Measurements from ENCODE around the gene CCDC93.

Gene CCDC93

DNA sequence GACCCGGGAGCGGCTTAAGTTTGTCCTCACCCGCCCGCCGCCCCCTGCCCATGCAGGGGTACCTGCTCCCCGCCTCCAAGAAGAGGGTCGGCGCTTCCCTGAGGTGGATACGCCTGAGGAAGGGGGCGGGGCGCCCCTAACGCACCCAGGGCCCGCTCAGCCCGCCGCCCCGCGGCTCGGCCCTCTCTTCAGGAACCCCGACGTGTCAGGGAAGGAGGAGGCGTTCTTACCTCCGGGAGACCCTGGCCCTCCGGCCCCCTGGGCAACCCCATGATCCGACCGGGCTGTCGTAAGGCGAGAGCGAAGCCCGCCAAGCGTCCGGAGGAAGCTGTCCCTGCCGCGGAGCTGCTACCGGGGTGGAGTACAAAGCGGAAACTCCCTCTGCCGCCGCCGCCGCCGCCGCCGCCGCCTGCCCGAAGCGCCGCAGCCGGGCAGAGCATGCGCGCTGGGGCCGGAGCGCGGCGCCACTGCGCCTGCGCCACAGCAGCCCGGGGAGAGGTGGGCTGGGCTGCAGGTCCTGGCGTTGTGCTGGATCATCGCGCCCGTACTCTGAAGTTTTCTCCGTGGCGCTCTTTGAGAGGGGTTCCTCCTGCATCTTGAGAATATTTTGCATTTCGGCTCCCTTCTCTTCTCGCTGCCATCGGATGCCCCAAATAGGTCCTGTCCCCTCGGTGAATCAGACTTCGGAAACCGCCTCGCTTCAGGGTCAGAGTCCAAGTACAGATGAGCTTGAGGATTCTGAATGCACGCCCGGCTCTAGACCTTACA lies at the start of gene CCDC93:
Gene CCDC93 (minus strand): TSS at position 347 of the 768 bp plus-strand sequence. CDS start 75 bp downstream, at position 272.
- DNase-seq (ENCODE audit: low spot score), result peak; percentile 73

- no peak for DNase-seq (ENCODE audit: low spot score)
Observed at GRCh38 chr2:118062669-118063068, 48.8 kb upstream of the CCDC93 start.

DNA sequence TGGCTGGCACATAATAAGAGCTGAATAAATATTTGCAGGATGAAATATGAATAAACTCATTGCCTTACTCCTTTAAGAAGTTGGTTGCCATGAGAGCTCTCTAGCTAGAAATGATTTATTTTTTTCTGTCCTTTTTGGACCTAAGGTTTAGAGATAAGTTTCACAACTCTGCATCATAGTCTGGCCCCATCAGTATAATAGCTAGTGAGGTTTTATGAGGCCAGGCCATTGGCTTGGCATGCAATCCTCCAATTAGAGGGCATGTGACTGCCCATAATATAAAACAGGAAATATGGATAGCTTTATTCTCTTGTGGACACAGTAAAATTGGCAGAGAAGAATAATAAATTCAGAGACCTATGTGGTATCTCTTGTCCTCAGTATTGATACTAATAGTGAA lies 48.2 kb upstream of the CCDC93 start:
- no peak for DNase-seq (ENCODE audit: low spot score)

DNA sequence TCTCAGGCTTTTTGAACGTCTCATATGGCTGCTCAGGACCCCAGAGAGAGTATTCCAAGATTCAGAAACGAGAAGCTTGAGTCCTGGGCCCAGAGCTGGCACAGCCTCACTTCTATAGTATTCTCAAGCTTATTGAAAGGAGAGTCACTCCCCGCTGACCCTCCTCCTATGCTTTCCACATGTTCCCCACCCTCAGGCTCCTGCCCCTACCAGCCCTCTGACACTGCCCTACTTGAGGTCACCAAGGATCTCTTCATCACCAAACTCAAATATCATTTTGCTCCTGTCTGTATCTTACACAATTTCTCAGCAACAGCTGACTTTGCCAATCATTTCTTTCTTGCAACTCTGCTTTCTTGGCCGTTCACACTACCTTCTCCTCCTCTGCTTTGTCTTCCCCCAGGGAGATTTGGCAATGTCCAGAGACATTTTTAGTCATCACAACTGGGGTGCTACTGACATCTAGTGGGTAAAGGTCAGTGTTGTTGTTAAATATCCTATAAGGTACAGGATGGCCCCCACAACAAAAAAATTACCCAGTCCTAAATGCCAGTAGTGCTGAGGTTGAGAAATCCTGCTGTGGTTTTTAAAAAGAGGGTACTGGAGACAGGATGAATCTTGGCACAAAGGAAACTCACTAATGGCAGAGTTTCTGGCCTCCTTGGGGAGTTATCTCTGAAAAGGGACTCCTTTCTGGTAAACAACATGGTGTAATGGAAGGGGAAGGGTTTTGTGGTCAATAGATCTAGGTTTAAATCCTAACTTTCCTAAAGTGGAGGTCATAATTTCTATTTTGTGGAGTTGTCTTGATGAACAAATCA lies 47.5 kb upstream of the CCDC93 start:
- peak; percentile 7 for DNase-seq (ENCODE audit: low spot score)

DNA sequence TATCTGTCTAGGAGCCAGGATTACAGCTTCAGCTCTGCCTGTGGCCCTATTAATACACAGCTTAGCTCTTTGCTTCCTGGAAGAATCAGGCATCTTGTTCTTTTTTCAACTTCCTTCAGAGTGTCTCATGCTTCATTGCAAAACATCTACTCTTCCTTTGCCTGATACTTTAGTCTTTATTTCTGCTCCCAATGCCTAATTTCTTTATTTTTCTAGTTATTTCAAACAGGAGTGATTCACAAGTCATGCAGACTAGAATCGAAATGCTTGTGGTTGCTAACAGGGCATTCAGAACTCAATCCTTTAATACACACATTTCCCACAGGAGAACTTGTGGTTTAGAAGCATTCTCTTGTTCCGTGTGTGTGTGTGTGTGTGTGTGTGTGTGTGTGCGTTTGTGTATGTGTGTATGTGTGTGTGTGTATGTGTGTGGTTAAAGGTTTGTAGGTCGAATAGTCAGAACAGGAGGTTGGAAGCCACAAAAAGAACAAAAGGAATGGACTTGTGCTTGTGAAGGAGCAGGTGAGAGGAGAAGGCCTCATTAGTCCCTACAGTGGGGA lies 46.1 kb upstream of the CCDC93 start:
- no peak for DNase-seq (ENCODE audit: low spot score)

- DNase-seq (ENCODE audit: low spot score), result no peak
Observed at GRCh38 chr2:118058951-118059350, 45.1 kb upstream of the CCDC93 start.

GRCh38 chr2:118056801-118057200 lies 42.9 kb upstream of the CCDC93 start:
- DNase-seq (ENCODE audit: low spot score), result no peak

- DNase-seq (ENCODE audit: low spot score), result peak; percentile 3
Observed at GRCh38 chr2:118056165-118056534, 42.3 kb upstream of the CCDC93 start.

DNA sequence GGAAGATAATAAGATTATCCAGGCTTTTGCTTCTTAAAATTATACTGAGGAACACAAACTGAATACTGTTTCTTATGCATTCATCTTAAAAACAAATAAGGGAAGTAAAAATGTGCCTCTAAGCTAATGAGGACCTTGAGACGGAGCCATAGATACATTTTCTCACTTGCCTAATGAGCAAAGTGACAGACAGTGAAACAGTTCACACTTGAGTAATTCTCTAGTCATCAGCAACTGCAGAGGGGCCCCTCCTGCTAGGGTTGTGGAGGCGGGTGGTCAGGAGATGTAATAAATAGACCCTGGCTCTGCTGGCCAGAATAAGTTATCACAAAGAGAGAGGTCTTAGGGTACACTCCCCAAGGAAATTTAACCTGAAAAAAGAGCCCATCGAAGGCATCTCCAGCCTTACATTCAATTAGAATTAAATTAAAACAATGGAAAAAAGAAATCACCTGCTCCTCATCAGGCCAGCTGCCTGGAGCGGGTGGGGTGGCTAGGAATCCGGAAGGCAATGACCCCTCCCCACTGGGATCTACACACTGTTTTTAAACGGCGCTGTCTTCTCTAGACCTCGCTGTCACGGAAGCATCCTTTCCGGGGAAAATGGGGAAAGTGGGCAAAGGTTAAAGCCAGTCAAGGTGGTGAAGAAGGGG lies 41.8 kb upstream of the CCDC93 start:
- DNase-seq (ENCODE audit: low spot score), result no peak

- no peak for DNase-seq (ENCODE audit: low spot score)
Observed at GRCh38 chr2:118054213-118055008, 40.5 kb upstream of the CCDC93 start.

- DNase-seq (ENCODE audit: low spot score), result no peak
Observed at GRCh38 chr2:118053681-118054080, 39.8 kb upstream of the CCDC93 start.

- no peak for DNase-seq (ENCODE audit: low spot score)
Observed at GRCh38 chr2:118052474-118052873, 38.6 kb upstream of the CCDC93 start.

- DNase-seq (ENCODE audit: low spot score), result no peak
Observed at GRCh38 chr2:118051826-118052358, 38.0 kb upstream of the CCDC93 start.

DNA sequence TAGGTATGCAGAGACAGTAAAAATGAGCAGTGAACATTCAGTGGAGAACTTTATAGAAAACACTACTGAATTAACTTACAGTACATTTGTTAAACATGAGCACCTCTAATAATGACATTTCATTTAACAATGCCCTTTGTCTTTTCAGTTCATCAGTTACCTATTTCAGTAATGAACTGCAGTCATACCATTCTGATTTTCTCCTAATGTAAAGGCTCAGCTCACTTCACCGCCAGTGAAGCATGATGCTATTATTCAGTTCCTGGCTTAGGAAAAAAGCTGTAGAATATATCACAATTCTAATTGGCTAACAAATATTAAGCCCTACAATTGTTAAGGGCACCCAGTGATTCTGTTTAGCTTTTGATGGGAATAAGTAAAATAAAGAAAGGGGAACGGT lies 37.1 kb upstream of the CCDC93 start:
- no peak for DNase-seq (ENCODE audit: low spot score)

DNA sequence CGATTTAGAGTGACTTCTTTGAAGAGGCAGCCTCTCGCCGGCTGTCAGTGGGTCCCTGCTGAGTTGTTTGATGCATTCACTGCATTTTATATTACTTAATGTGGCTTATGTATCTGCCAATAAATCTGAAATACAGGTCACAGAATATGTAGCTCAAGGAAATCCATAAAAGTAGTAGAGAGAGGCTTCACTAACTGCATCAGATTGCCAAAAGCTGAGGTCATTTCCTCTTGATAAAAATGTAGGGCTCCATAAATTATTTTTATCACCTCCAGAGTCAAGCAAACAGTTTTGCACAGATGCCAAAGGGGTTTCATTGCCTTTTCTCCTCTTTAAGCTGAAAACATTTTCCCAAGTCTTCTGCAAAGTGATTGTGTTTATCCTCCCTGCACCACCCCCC lies 36.5 kb upstream of the CCDC93 start:
- DNase-seq (ENCODE audit: low spot score), result no peak

DNA sequence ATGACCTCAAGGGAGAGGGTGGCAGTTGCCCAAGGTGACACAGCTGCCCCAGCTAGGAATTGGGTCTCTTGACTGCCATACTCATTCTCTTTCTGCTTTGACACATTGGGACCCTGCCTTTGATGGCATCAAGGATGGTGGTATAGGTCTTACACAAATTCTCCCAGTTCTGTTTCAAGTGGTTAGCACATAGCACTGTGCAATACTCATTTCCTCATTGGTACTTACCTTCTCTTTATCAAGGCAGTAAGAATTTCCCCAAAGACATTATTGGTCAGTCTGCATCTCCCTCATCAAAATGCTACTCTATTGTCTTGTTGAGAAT lies 35.9 kb upstream of the CCDC93 start:
- DNase-seq (ENCODE audit: low spot score), result no peak

DNA sequence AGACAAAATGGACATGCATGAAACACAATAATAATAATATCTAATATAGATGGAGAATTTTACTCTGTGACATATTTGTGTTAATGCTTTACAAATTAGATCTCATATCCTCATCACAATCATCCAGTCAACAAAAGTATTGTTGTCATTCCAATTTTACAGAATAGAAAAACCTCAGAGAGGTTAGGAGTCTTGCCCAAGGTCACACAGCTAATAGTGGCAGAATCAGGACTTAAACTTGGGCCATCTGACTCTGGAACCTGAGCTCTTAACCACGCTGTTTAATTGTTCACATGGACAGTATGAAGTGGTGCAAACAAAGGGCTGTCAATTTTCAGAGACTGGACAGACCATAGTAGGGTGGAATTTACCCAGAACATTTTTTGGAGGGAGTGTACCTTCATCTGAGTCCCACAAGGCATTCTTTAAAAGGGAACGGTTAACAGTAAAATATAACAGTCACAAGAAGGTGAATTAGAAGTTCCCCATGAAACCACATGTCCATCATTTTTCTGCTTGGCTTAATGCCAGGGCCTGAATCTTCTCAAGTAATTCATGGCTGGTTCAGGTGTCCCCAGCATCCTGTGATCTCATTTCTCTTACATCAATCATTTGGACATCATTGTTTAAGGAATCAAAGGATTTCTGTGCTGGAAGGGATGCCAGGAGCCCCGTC lies 35.4 kb upstream of the CCDC93 start:
- DNase-seq (ENCODE audit: low spot score), result no peak

DNA sequence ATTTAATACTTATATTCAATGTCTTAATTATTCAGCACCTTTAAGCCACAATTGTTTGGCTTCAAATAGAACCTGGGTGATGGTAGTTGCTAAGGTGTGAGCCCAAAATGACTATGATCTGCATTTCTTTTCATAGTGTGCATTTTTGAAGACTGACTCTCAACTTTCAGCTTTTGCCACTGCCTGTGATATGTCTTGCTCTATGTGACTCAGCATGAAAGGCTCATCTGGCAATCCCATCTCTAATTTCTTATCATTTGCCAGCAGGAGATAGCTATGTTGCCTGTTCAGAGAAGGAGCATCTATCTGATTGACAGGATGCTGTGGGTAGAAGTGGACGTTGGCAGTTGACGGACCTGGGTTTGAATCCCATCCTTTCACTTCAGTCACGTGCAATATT lies 34.5 kb upstream of the CCDC93 start:
- DNase-seq (ENCODE audit: low spot score), result no peak

DNA sequence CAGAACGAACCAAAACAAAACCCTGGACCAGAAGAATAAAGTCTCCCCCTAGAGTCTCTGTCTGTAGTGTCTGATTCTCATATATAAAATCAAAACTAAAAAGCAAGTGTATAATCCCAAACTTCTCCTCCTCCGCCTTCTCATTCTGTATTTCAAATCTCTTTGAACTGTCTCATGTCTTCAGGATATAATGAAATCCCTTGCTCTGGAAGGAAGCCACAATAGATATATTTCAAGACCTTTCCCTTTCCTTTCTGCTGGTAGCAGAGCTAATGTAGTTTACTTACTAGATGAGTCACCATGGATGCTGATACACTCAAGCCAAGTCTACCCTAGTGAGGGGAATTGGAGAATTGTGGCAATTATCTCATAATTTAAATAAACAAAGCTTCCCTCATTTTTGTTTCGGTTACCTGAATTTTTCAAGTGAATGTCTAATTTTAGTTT lies 33.5 kb upstream of the CCDC93 start:
- DNase-seq (ENCODE audit: low spot score), result no peak

DNA sequence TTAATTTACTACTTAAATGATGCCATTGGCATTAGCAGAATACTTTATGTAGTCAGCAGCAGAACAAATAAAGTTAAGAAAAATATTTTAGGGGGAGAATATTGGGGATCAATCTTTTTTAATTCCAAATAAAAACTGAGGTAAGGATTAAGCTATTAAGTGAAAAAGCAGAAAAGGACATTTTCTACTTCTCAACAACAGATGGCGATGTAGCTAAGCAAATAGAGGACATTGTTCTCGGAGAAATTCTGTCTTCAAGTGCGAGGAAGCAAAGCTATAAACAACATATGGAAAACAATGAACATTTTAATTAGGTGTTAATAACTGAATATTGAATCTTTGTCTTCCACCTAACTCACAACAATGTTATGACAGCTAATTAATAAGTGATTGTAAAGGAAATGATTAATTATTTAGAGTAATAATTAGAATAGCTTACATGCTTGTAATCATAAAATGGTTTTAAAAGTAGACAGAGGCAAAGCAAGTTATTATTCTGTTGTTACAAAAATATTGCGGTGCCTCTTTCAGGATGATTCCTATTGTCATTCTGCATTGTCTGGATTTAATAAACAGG lies 32.9 kb upstream of the CCDC93 start:
- DNase-seq (ENCODE audit: low spot score), result peak; percentile 35

DNA sequence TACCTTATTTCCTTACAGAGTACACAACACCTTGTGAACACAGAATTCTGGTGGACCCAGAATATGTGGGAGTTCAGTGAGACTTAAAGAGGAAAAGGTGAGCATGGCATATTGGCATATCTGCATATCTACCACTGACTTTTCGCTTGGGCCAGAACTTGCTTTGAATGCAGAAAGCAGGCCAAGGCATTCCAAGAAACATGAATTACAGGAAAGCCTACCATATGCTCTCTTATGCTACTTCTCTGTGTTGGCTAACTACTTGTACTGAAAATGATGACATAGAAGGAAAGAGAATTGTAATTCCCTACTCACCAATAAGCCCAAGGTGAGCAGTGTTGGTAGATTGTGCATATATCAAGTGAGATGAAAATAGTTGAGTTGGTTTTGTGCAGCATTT lies 31.4 kb upstream of the CCDC93 start:
- no peak for DNase-seq (ENCODE audit: low spot score)

All from cerebellar cortex (tissue), 1 donor.